Superior temporal gyrus (tissue), 1 donor: Measurements from ENCODE around the gene TM4SF20.

Experiments
- DNase-seq: peaks from one replicate; pipeline ENCODE4 v3.0.0-alpha.2; 2016; ENCODE audit errors: extremely low spot score

Gene TM4SF20

GRCh38 chr2:227322530-227323205 lies 56.4 kb downstream of the TM4SF20 start:
- no peak for DNase-seq

DNA sequence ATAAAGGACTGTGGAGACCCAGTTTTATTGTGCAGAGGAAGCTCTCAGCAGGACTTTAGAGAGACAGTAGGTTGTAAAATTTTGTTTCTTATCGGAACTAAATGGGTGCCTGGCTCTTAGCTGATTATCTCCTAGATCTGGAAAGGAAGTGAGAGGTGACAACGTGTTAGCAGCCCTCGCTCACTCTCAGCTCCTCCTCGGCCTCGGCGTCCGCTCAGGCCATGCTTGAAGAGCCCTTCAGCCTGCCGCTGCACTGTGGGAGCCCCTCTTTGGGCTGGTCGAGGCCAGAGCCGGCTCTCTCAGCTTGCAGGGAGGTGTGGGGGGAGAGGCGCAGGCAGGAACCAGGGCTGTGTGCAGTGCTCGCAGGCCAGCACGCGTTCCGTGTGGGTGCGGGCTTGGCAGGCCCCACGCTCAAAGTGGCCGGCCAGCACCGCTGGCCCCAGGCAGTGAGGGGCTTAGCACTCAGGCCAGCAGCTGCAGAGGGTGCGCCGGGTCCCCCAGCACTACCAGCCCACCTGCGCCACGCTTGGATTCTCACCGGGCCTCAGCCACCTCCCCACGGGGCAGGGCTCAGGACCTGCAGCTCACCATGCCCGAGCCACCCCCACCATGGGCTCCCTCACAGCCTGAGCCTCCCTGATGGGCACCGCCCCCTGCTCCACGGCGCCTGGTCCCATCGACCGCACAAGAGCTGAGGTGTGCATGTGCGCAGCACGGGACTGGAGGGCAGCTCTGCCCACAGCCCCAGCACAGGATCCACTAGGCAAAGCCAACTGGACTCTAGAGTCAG lies 58.6 kb downstream of the TM4SF20 start:
- no peak for DNase-seq

GRCh38 chr2:227317834-227318233 lies 61.3 kb downstream of the TM4SF20 start:
- no peak for DNase-seq

GRCh38 chr2:227313310-227313709 lies 65.8 kb downstream of the TM4SF20 start:
- no peak for DNase-seq

- no peak for DNase-seq
Observed at GRCh38 chr2:227312579-227312978, 66.5 kb downstream of the TM4SF20 start.
